Right cardiac atrium (tissue), 5 donors: ENCODE data around the gene STKLD1. TPM values are rescaled to one million over a fixed set of nuclear protein-coding genes. Genes with fewer than 3 reads are reported as not detected.

Experiments
- ATAC-seq, 2 donors: fragments of 200-7000 bp; cut with Tn5 transposase; one replicate each; pipeline versions ENCODE4 v1.8.0 to v1.9.1; 2020; ENCODE audit warnings: moderate library complexity in 2 of 2, mild to moderate bottlenecking in 1 of 2
- DNase-seq, 3 donors: peaks; one replicate each; pipeline ENCODE4 v3.0.0-alpha.2; 2020
- H3K27ac ChIP-seq: one replicate; pipeline ENCODE4 v1.5.1; 2013; ENCODE audit warnings: mild to moderate bottlenecking, low read length, control low read depth, moderate library complexity
- H3K27me3 ChIP-seq: one replicate; pipeline ENCODE4 v1.6.1; 2013; ENCODE audit not compliant: control insufficient read depth, insufficient read depth
- H3K4me1 ChIP-seq: one replicate; pipeline ENCODE4 v1.6.1; 2013; ENCODE audit warnings: low read length; ENCODE audit not compliant: control insufficient read depth, insufficient read depth
- H3K4me3 ChIP-seq: one replicate; pipeline ENCODE4 v1.5.1; 2013; ENCODE audit warnings: low read length, control low read depth
- H3K9me3 ChIP-seq: one replicate; pipeline ENCODE4 v1.6.1; 2013; ENCODE audit warnings: low read length; ENCODE audit not compliant: control insufficient read depth
- WGBS: extraction: QIAGEN DNeasy Blood & Tissue Kit; methylation state at CpG from one replicate; pipeline ENCODE4 v1.1.7; 2013; 5-methylcytosine and 5-hydroxymethylcytosine counted together
- intact Hi-C, 4 donors: fragments of 100-400 bp; cut with DNase I; formaldehyde crosslinking; loops; one replicate each; pipeline versions ENCODE4 v1.11.0 to v1.14.0; 2022 to 2023
- polyA plus RNA-seq: library from polyadenylated mRNA; stranded (reverse); fragments of 200-250 nt; gene quantifications from one replicate; pipeline ENCODE4 v1.2.3, GENCODE V29; 2013
- total RNA-seq, 4 donors: library from RNA; stranded (reverse); fragmentation: NEBNext Ultra II Directional; extraction: Animal tissue kit (Norgen Biotek cat#: 25700); gene quantifications; one replicate each; pipeline ENCODE4 v1.2.1, GENCODE V29; 2021
- donor health status: healthy with polysubstance abuse.
- donor health status: DM: no; HTN: yes; CAD: no.
- donor health status: DM: no; HTN: no; CAD: no.
- donor health status: DM: no; HTN: yes; CAD: no; lungs with severe emphysema.
- donor health status: DM: yes; HTN: yes; CAD: no.

The STKLD1 gene
- total and polyA plus RNA-seq, 5 donors = 0.31 to 1.3 (median 0.70) TPM; not detected in 1

DNA sequence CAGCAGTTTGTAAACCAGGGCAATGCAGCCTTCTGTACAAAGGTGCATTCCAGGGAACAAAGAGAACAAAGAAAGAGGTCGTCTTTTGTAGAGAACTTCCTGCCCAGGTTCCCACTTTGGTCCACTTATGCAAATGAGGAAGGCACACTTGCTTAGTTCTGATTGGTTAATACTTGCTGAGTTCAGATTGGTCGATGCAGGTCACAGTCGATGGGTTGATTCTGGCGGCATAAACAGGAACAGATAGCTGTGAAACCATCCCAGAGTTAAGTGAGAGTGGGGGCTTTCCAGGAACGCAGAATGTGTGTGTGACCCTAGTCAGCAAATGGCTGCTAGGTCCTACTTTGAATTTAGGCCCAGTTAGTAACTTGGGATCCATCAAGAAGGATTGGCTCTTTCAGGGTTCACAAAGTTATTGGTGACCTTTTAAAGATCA is 44.2 kb downstream of the STKLD1 start:
- DNase-seq (peak in 1 of 3 donors; percentile 1), ATAC-seq (no peak)
- intact Hi-C loops = no loop called here
- Histone ChIP-seq H3K27ac (no peak overlapping the region), H3K27me3 (no peaks in the 10 kb centered on the region), H3K4me3 (no peak overlapping the region), H3K9me3 (no peaks in the 10 kb centered on the region), H3K4me1 (no peaks in the 10 kb centered on the region)
- WGBS = 66% methylated on average over 5 of the region's 5 CpGs

GRCh38 chr9:133421615-133422542 is 45.7 kb downstream of the STKLD1 start, which contains the start of gene ADAMTS13:
Gene ADAMTS13, plus strand, starts transcription at chr9:133422367. Its CDS starts 77 bp downstream, at chr9:133422444.
- Histone ChIP-seq H3K27me3 (no peaks in the 10 kb centered on the region), H3K27ac (no peak within 1 kb of the TSS), H3K4me3 (no peak within 1 kb of the TSS), H3K9me3 (no peaks in the 10 kb centered on the region), H3K4me1 (no peaks in the 10 kb centered on the region)
- ATAC-seq = no peak
- 52% methylated on average over 23 of the region's 23 CpGs for WGBS
- DNase-seq = peak in 1 of 3 donors; percentile 13
- intact Hi-C loops = no loop called here

GRCh38 chr9:133423216-133423615 is 47.0 kb downstream of the STKLD1 start:
- WGBS = 46% methylated on average over 3 of the region's 3 CpGs
- DNase-seq = peak in 1 of 3 donors; percentile 6
- no peaks in the 10 kb centered on the region for H3K4me1 ChIP-seq
- no peak for ATAC-seq
- intact Hi-C loops = no loop called here
- H3K27me3 ChIP-seq = no peaks in the 10 kb centered on the region
- H3K27ac ChIP-seq = no peak overlapping the region
- no peaks in the 10 kb centered on the region for H3K9me3 ChIP-seq
- no peak overlapping the region for H3K4me3 ChIP-seq

- no peak overlapping the region for H3K27ac ChIP-seq
- no peaks in the 10 kb centered on the region for H3K4me1 ChIP-seq
- no peaks in the 10 kb centered on the region for H3K27me3 ChIP-seq
- intact Hi-C loops = no loop called here
- no peak overlapping the region for H3K4me3 ChIP-seq
- 93% methylated on average over 12 of the region's 12 CpGs for WGBS
- no peak for ATAC-seq
- H3K9me3 ChIP-seq = no peaks in the 10 kb centered on the region
- no peak for DNase-seq
Measured at GRCh38 chr9:133424187-133424586, 48.0 kb downstream of the STKLD1 start.

- DNase-seq (no peak), ATAC-seq (no peak)
- no peak overlapping the region for H3K4me3 ChIP-seq
- no peaks in the 10 kb centered on the region for H3K27me3 ChIP-seq
- H3K27ac ChIP-seq = no peak overlapping the region
- no peaks in the 10 kb centered on the region for H3K4me1 ChIP-seq
- H3K9me3 ChIP-seq = no peaks in the 10 kb centered on the region
- WGBS = 90% methylated on average over 22 of the region's 22 CpGs
- intact Hi-C loops = no loop called here
Measured at GRCh38 chr9:133425049-133425632, 49.0 kb downstream of the STKLD1 start.

DNA sequence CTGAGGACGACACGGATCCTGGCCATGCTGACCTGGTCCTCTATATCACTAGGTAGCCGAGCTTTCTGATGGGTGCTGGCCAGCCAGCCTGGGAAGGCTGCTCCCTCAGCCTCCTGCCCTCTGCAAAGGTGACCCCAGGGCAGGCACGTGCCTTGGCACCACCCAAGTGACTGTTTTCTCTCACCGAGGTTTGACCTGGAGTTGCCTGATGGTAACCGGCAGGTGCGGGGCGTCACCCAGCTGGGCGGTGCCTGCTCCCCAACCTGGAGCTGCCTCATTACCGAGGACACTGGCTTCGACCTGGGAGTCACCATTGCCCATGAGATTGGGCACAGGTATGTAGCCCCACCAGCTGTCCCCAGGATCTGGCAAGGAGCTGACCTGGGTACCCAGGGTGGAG is 49.8 kb downstream of the STKLD1 start:
- Histone ChIP-seq H3K4me3 (no peak overlapping the region), H3K27ac (no peak overlapping the region), H3K9me3 (no peaks in the 10 kb centered on the region), H3K27me3 (no peaks in the 10 kb centered on the region), H3K4me1 (no peaks in the 10 kb centered on the region)
- DNase-seq (peak in 1 of 3 donors; percentile 16), ATAC-seq (no peak)
- WGBS = 91% methylated on average over 11 of the region's 11 CpGs
- intact Hi-C loops = no loop called here

DNA sequence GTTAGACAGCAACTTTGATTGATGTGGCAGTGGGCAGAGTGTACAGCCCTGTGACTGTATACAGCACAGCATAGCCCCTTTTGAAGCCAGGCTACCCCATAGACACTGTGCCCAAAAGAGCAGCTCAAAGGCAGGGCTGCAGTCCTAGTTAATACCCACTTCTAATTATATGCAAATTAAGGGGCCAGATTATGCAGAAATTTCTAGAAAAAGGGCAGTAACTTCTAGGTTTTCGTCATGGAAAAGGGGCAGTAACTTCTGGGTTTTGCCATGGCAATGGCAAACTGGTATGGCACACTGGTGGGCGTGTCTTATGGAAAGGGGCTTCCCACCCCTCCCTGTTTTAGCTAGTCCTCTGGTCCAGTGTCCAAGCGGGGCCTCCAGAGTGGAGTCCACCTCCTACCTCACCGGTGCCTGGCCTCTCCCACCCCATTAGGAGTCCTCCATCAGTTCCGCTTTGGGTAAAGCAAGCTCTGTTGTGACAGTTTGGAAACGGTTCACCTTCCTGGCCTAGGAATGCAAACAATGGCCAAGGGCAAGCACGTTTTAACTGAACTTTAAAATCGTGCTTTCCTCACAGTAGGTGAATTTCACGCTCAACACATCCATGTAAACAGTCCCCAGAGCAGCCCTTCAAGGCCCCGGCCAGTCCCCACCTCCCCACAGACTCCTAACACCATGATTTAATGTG is 51.6 kb downstream of the STKLD1 start:
- ATAC-seq = no peak
- no peaks in the 10 kb centered on the region for H3K4me1 ChIP-seq
- 65% methylated on average over 10 of the region's 10 CpGs for WGBS
- H3K4me3 ChIP-seq = no peak overlapping the region
- H3K27ac ChIP-seq = no peak overlapping the region
- no peaks in the 10 kb centered on the region for H3K27me3 ChIP-seq
- DNase-seq = no peak
- intact Hi-C loops = no loop called here
- H3K9me3 ChIP-seq = no peaks in the 10 kb centered on the region

DNA sequence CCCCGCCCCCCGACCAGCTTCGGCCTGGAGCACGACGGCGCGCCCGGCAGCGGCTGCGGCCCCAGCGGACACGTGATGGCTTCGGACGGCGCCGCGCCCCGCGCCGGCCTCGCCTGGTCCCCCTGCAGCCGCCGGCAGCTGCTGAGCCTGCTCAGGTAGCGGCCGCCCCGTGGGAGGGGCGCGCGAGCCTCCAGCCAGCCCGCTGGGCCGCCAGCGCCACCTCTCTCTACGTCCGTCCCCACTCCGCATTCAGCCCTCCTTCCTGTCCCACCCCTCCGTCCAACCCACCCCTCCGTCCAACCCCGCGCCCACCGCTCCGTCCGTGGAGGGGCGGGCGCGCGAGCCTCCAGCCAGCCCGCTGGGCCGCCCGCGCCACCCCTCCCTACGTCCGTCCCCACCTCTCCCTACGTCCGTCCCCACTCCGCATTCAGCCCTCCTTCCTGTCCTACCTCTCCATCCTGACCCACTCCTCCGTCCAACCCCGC is 52.5 kb downstream of the STKLD1 start:
- WGBS = 1% methylated on average over 56 of the region's 57 CpGs
- Histone ChIP-seq H3K4me3 (peak overlapping the region; percentile 17), H3K4me1 (no peaks in the 10 kb centered on the region), H3K27ac (no peak overlapping the region), H3K9me3 (no peaks in the 10 kb centered on the region), H3K27me3 (no peaks in the 10 kb centered on the region)
- DNase-seq (no peak), ATAC-seq (peak in 1 of 2 donors; percentile 34)
- intact Hi-C loops = no loop called here

DNA sequence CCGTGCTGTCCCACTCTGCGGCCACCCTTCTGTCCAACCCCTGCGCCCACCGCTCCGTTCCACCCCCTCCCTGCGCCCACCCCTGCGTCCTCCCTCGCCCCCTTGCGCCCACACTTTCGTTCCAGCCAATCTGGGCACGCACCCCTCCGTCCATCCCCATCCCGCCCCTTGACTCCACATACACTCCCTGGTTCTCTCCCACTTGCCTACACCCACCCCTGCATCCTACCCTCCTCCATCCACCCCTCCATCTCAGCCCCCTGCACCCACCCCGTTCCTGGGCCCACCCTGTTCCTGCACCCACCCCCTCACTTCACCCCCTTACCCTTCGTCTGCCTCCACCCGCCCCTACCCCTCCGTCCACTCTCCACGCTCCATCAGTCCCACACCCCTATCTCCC is 53.0 kb downstream of the STKLD1 start:
- WGBS = 2% methylated on average over 18 of the region's 18 CpGs
- H3K4me1 ChIP-seq = no peaks in the 10 kb centered on the region
- no peaks in the 10 kb centered on the region for H3K27me3 ChIP-seq
- peak overlapping the region; percentile 17 for H3K4me3 ChIP-seq
- no peak overlapping the region for H3K27ac ChIP-seq
- H3K9me3 ChIP-seq = no peaks in the 10 kb centered on the region
- intact Hi-C loops = no loop called here
- DNase-seq = no peak
- ATAC-seq = no peak

- intact Hi-C loops = no loop called here
- no peak overlapping the region for H3K27ac ChIP-seq
- DNase-seq (peak in 1 of 3 donors; percentile 71), ATAC-seq (peak; percentile 28 to 70)
- WGBS = 21% methylated on average over 49 of the region's 49 CpGs
- H3K9me3 ChIP-seq = no peaks in the 10 kb centered on the region
- H3K27me3 ChIP-seq = no peaks in the 10 kb centered on the region
- H3K4me3 ChIP-seq = no peak overlapping the region
- no peaks in the 10 kb centered on the region for H3K4me1 ChIP-seq
Measured at GRCh38 chr9:133429641-133430161, 53.5 kb downstream of the STKLD1 start.
